HUES64 (cell line): Measurements from ENCODE around the gene MBNL2.

Experiments used
- H3K27ac ChIP-seq: 2 replicates; pipeline ENCODE4 v1.7.0; 2013; ENCODE audit warnings: low read depth, low read length, inconsistent platforms
- H3K27me3 ChIP-seq: 2 replicates; pipeline ENCODE4 v1.6.1; 2013; ENCODE audit warnings: mild to moderate bottlenecking, low read length; ENCODE audit not compliant: insufficient read depth
- H3K36me3 ChIP-seq: 2 replicates; pipeline ENCODE4 v1.6.1; 2013; ENCODE audit warnings: mild to moderate bottlenecking, low read length; ENCODE audit not compliant: insufficient read depth
- H3K4me1 ChIP-seq: 2 replicates; pipeline ENCODE4 v1.6.1; 2013; ENCODE audit warnings: mild to moderate bottlenecking, low read length, moderate library complexity; ENCODE audit not compliant: insufficient read depth
- H3K4me3 ChIP-seq: 2 replicates; pipeline ENCODE4 v1.5.1; 2013; ENCODE audit warnings: mild to moderate bottlenecking, low read length, moderate library complexity
- H3K9ac ChIP-seq: 2 replicates; pipeline ENCODE4 v1.6.1; 2013; ENCODE audit warnings: mild to moderate bottlenecking, low read depth, low read length
- H3K9me3 ChIP-seq: 2 replicates; pipeline ENCODE4 v1.6.1; 2013; ENCODE audit warnings: low read depth, low read length; ENCODE audit not compliant: insufficient read depth
- WGBS: fragments of 150-250, 120-280 bp; methylation state at CpG from one replicate; pipeline ENCODE4 v1.1.7; 2013; ENCODE audit warnings: missing lambda C conversion rate; 5-methylcytosine and 5-hydroxymethylcytosine counted together

MBNL2 gene

GRCh38 chr13:97380696-97381095 lies 158.6 kb downstream of the MBNL2 start:
- Histone ChIP-seq H3K9ac (no peak overlapping the region), H3K36me3 (no peaks in the 10 kb centered on the region)

GRCh38 chr13:97381189-97381588 lies 159.1 kb downstream of the MBNL2 start:
- Histone ChIP-seq H3K27ac (no peak overlapping the region), H3K9ac (no peak overlapping the region), H3K9me3 (no peaks in the 10 kb centered on the region), H3K4me3 (no peak overlapping the region), H3K27me3 (no peaks in the 10 kb centered on the region), H3K4me1 (no peaks in the 10 kb centered on the region), H3K36me3 (no peaks in the 10 kb centered on the region)
- WGBS, result 100% methylated on average over 1 of the region's 1 CpG

More at GRCh38 chr13:97380696-97381095, 158.6 kb downstream of the MBNL2 start:
- Histone ChIP-seq H3K4me1 (no peaks in the 10 kb centered on the region), H3K27me3 (no peaks in the 10 kb centered on the region), H3K9me3 (no peaks in the 10 kb centered on the region), H3K4me3 (no peak overlapping the region), H3K27ac (no peak overlapping the region)
- WGBS, result 93% methylated on average over 6 of the region's 6 CpGs

- H3K27ac ChIP-seq, result no peak overlapping the region
Observed at GRCh38 chr13:97382276-97382675, 160.1 kb downstream of the MBNL2 start.

GRCh38 chr13:97384371-97384770 lies 162.2 kb downstream of the MBNL2 start:
- WGBS, result 94% methylated on average over 2 of the region's 2 CpGs
- no peaks in the 10 kb centered on the region for H3K36me3 ChIP-seq
- no peaks in the 10 kb centered on the region for H3K27me3 ChIP-seq
- H3K9me3 ChIP-seq, result no peaks in the 10 kb centered on the region
- no peak overlapping the region for H3K27ac ChIP-seq
- H3K9ac ChIP-seq, result no peak overlapping the region
- no peak overlapping the region for H3K4me3 ChIP-seq
- H3K4me1 ChIP-seq, result no peaks in the 10 kb centered on the region

More at GRCh38 chr13:97382276-97382675, 160.1 kb downstream of the MBNL2 start:
- no peaks in the 10 kb centered on the region for H3K27me3 ChIP-seq
- WGBS, result 90% methylated on average over 4 of the region's 5 CpGs
- no peaks in the 10 kb centered on the region for H3K4me1 ChIP-seq
- no peaks in the 10 kb centered on the region for H3K36me3 ChIP-seq
- no peak overlapping the region for H3K4me3 ChIP-seq
- H3K9ac ChIP-seq, result no peak overlapping the region
- H3K9me3 ChIP-seq, result no peaks in the 10 kb centered on the region

- no peaks in the 10 kb centered on the region for H3K4me1 ChIP-seq
- no peaks in the 10 kb centered on the region for H3K9me3 ChIP-seq
- H3K27ac ChIP-seq, result no peak overlapping the region
- H3K4me3 ChIP-seq, result no peak overlapping the region
- no peaks in the 10 kb centered on the region for H3K27me3 ChIP-seq
- H3K9ac ChIP-seq, result no peak overlapping the region
- no peaks in the 10 kb centered on the region for H3K36me3 ChIP-seq
Observed at GRCh38 chr13:97385146-97385545, 163.0 kb downstream of the MBNL2 start.

GRCh38 chr13:97385854-97386253 lies 163.7 kb downstream of the MBNL2 start:
- Histone ChIP-seq H3K27me3 (no peaks in the 10 kb centered on the region), H3K9me3 (no peaks in the 10 kb centered on the region), H3K27ac (no peak overlapping the region), H3K4me1 (no peaks in the 10 kb centered on the region), H3K4me3 (no peak overlapping the region), H3K9ac (no peak overlapping the region), H3K36me3 (no peaks in the 10 kb centered on the region)
- 90% methylated on average over 3 of the region's 3 CpGs for WGBS

GRCh38 chr13:97386801-97387484 lies 164.8 kb downstream of the MBNL2 start:
- Histone ChIP-seq H3K36me3 (no peaks in the 10 kb centered on the region), H3K4me3 (no peak overlapping the region), H3K9me3 (no peaks in the 10 kb centered on the region), H3K9ac (no peak overlapping the region), H3K27me3 (no peaks in the 10 kb centered on the region), H3K4me1 (no peaks in the 10 kb centered on the region), H3K27ac (no peak overlapping the region)
- WGBS, result 96% methylated on average over 4 of the region's 4 CpGs

GRCh38 chr13:97387485-97387839 lies 165.3 kb downstream of the MBNL2 start:
- Histone ChIP-seq H3K27me3 (no peaks in the 10 kb centered on the region), H3K9ac (no peak overlapping the region), H3K4me3 (no peak overlapping the region), H3K4me1 (no peaks in the 10 kb centered on the region), H3K9me3 (no peaks in the 10 kb centered on the region), H3K36me3 (no peaks in the 10 kb centered on the region), H3K27ac (no peak overlapping the region)
- WGBS, result 93% methylated on average over 5 of the region's 5 CpGs

GRCh38 chr13:97387890-97388289 lies 165.8 kb downstream of the MBNL2 start:
- 100% methylated on average over 1 of the region's 1 CpG for WGBS
- H3K27me3 ChIP-seq, result no peaks in the 10 kb centered on the region
- no peaks in the 10 kb centered on the region for H3K9me3 ChIP-seq
- H3K9ac ChIP-seq, result no peak overlapping the region
- H3K4me3 ChIP-seq, result no peak overlapping the region
- H3K4me1 ChIP-seq, result no peaks in the 10 kb centered on the region
- no peaks in the 10 kb centered on the region for H3K36me3 ChIP-seq
- no peak overlapping the region for H3K27ac ChIP-seq

- no peak overlapping the region for H3K9ac ChIP-seq
- H3K36me3 ChIP-seq, result no peaks in the 10 kb centered on the region
- WGBS, result 85% methylated on average over 3 of the region's 3 CpGs
- no peak overlapping the region for H3K27ac ChIP-seq
- no peak overlapping the region for H3K4me3 ChIP-seq
- H3K4me1 ChIP-seq, result no peaks in the 10 kb centered on the region
- H3K9me3 ChIP-seq, result no peaks in the 10 kb centered on the region
- H3K27me3 ChIP-seq, result no peaks in the 10 kb centered on the region
Observed at GRCh38 chr13:97388373-97388772, 166.2 kb downstream of the MBNL2 start.

GRCh38 chr13:97390941-97391600 lies 168.9 kb downstream of the MBNL2 start:
- no peaks in the 10 kb centered on the region for H3K4me1 ChIP-seq
- H3K9me3 ChIP-seq, result no peaks in the 10 kb centered on the region
- no peaks in the 10 kb centered on the region for H3K27me3 ChIP-seq
- no peaks in the 10 kb centered on the region for H3K36me3 ChIP-seq
- no peak overlapping the region for H3K9ac ChIP-seq
- no peak overlapping the region for H3K4me3 ChIP-seq
- no peak overlapping the region for H3K27ac ChIP-seq
- 90% methylated on average over 3 of the region's 3 CpGs for WGBS
